Measurements from ENCODE around the gene MOCS1.

MOCS1 gene

GRCh38 chr6:39938773-39939654 lies 4.8 kb upstream of the MOCS1 start (continued):
- TF ChIP-seq ZNF221 (tag by site-specific recombination; IDR thresholded peaks at IDR 0.05; ENCODE audit: borderline replicate concordance) (no peak), ZNF223 (tag by site-specific recombination; IDR thresholded peaks at IDR 0.05) (no peak), MZF1 (tag by site-specific recombination; IDR thresholded peaks at IDR 0.05; ENCODE audit: borderline replicate concordance) (peak; percentile 84; the same call in 1 of the 2 replicates), ZNF341 (tag by site-specific recombination; IDR thresholded peaks at IDR 0.05; ENCODE audit: low read depth) (peak; percentile 67), ZNF146 (tag by site-specific recombination; IDR thresholded peaks at IDR 0.05) (no peak), CTCF (tag by site-specific recombination; IDR thresholded peaks at IDR 0.05) (no peak), TCF7L2 (IDR thresholded peaks at IDR 0.05; ENCODE audit: borderline replicate concordance, low read depth, low read length) (peak; percentile 13; the same call in 1 of the 2 replicates), ZNF280C (tag by site-specific recombination; IDR thresholded peaks at IDR 0.05) (no peak), WT1 (tag by site-specific recombination; IDR thresholded peaks at IDR 0.05) (peak; percentile 52), ZFP69B (tag by site-specific recombination; IDR thresholded peaks at IDR 0.05) (no peak), IKZF3 (tag by site-specific recombination; IDR thresholded peaks at IDR 0.05) (no peak), ZBTB21 (tag by site-specific recombination; IDR thresholded peaks at IDR 0.05) (no peak), ZNF621 (tag by site-specific recombination; IDR thresholded peaks at IDR 0.05) (no peak), ZNF398 (tag by site-specific recombination; IDR thresholded peaks at IDR 0.05) (no peak), ZNF133 (tag by site-specific recombination; IDR thresholded peaks at IDR 0.05) (no peak), ZFHX2 (tag by site-specific recombination; conservative IDR thresholded peaks at IDR 0.05) (0 out of 2 replicates have a peak, but pooled peaks have one; percentile 29), KLF1 (tag by site-specific recombination; IDR thresholded peaks at IDR 0.05) (peak; percentile 29; the same call in 1 of the 2 replicates), HOXA7 (CRISPR knock-in tag; IDR thresholded peaks at IDR 0.05; ENCODE audit: borderline replicate concordance) (no peak), ZNF10 (tag by site-specific recombination; IDR thresholded peaks at IDR 0.05) (no peak), ZBTB7A (tag by site-specific recombination; IDR thresholded peaks at IDR 0.05; ENCODE audit: low read depth) (no peak), REST (tag by site-specific recombination; IDR thresholded peaks at IDR 0.05) (no peak), PATZ1 (tag by site-specific recombination; IDR thresholded peaks at IDR 0.05) (peak; percentile 42; the same call in 1 of the 2 replicates), ZBTB20 (tag by site-specific recombination; IDR thresholded peaks at IDR 0.05) (peak; percentile 30; the same call in 1 of the 2 replicates), ZBTB8A (tag by site-specific recombination; IDR thresholded peaks at IDR 0.05) (no peak), SCRT1 (tag by site-specific recombination; IDR thresholded peaks at IDR 0.05; ENCODE audit: borderline replicate concordance) (no peak), KLF17 (tag by site-specific recombination; IDR thresholded peaks at IDR 0.05) (peak; percentile 29; the same call in 1 of the 2 replicates), ZNF423 (tag by site-specific recombination; IDR thresholded peaks at IDR 0.05) (0 out of 2 replicates have a peak, but pooled peaks have one; percentile 45)
